AG04450 (cell line): Measurements from ENCODE around the gene SCNN1A. TPM values are rescaled to one million over a fixed set of nuclear protein-coding genes. Genes with fewer than 3 reads are reported as not detected.

Source experiments
- CTCF ChIA-PET: fragments of 300-600, 350-600 bp; formaldehyde crosslinking; extraction: SDS; loops from one replicate; lab custom pipeline; 2022; ENCODE audit warnings: antibody characterized with exemption, inconsistent platforms; lab: Charles Lee
- POLR2A ChIA-PET: fragments of 350-600 bp; formaldehyde crosslinking; extraction: SDS; loops from one replicate; lab custom pipeline; 2021; ENCODE audit warnings: antibody characterized with exemption, inconsistent platforms; lab: Yijun Ruan, JAX
- DNase-seq: peaks from one replicate; pipeline ENCODE4 v3.0.0-alpha.2; 2011; ENCODE audit warnings: low read depth, low spot score
- H3K27ac ChIP-seq: one replicate; pipeline ENCODE4 v1.5.1; 2012; ENCODE audit warnings: low read depth, low read length, control low read depth
- H3K27me3 ChIP-seq: one replicate; pipeline ENCODE4 v1.6.0; 2012; ENCODE audit warnings: low read length; ENCODE audit not compliant: control insufficient read depth, insufficient read depth
- H3K4me3 ChIP-seq: 2 replicates; pipeline ENCODE4 v1.5.1; 2011; ENCODE audit warnings: mild to moderate bottlenecking, low read depth, low read length, control low read depth
- H3K9me3 ChIP-seq: 2 replicates; pipeline ENCODE4 v1.5.1; 2012; ENCODE audit warnings: low read length; ENCODE audit not compliant: control insufficient read depth, insufficient read depth
- polyA minus RNA-seq: library from RNA; depleted of rRNA, polyadenylated mRNA; stranded (reverse); fragments of >200 nt; gene quantifications from 2 replicates; pipeline ENCODE4 v1.2.3, GENCODE V29; 2011; rRNA and poly(A)+ RNA removed
- polyA plus RNA-seq: library from polyadenylated mRNA; depleted of rRNA; stranded (reverse); fragments of >200 nt; gene quantifications from 2 replicates; pipeline ENCODE4 v1.2.3, GENCODE V29; 2011; rRNA removed
- TF ChIP-seq, protein P1 (sequence below): IDR thresholded peaks from 2 replicates; pipeline ENCODE4 v1.5.1; 2011; ENCODE audit warnings: low read depth, low read length, control low read depth, inconsistent platforms

The SCNN1A gene
- polyA plus RNA-seq (0.25 and 0.26 TPM in 2 replicates), polyA minus RNA-seq (0.14 and 0.39 TPM in 2 replicates)

DNA sequence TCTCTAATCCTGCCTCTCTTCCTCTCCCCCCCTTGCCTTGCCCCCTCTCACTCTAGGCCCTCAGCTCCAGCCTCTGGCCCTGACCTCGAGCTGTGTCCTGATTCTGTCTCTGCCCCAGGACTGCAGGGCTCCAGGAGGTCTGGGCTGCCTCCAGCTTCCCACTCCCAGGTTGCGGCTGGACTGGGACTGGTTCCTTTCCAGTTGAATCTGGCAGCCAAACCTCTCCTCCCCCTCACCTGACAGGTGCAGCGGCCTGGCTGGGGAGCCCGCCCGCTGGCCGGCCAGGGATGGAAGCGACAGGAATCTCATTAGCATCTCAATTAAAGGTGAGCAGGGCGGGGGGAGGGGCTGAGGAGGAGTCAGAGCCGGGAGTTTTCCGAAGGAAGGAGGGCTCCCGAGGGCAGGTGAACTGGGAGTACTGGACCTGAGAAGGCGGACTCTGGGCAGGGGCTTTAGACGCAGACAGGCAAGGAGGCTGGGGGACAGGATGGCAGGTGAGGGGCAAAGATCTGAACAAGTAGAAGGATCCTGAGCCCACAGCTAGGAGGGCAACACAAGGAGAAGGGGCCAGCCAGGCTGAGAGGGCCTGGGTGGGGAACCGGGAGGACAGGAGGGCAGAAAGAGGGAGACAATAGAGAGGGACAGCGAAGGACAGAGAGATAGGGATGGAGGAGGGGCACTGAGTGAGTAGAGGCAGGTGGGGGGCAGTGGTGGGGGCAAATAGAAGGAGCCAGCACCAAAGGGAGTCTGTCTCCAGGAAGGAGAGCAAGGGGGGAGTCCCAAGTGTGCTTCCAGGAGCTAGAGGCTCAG, at the start of gene SCNN1A:
SCNN1A (minus strand) TSS at position 295 of the 810 bp plus-strand sequence. CDS start 780 bp downstream, outside the sequence.
- Histone ChIP-seq H3K27ac (peak within 1 kb of the TSS; percentile 68), H3K9me3 (no peaks in the 10 kb centered on the region), H3K4me3 (no peak within 1 kb of the TSS), H3K27me3 (no peaks in the 10 kb centered on the region)
- DNase-seq, result no peak
- POLR2A ChIA-PET, result interaction anchor here (1.0 kb wide), 1 partner anchor 8 kb away, joined by 3 read pairs; the partner anchor contains the start of gene LTBR
- TF ChIP-seq, protein P1, sequence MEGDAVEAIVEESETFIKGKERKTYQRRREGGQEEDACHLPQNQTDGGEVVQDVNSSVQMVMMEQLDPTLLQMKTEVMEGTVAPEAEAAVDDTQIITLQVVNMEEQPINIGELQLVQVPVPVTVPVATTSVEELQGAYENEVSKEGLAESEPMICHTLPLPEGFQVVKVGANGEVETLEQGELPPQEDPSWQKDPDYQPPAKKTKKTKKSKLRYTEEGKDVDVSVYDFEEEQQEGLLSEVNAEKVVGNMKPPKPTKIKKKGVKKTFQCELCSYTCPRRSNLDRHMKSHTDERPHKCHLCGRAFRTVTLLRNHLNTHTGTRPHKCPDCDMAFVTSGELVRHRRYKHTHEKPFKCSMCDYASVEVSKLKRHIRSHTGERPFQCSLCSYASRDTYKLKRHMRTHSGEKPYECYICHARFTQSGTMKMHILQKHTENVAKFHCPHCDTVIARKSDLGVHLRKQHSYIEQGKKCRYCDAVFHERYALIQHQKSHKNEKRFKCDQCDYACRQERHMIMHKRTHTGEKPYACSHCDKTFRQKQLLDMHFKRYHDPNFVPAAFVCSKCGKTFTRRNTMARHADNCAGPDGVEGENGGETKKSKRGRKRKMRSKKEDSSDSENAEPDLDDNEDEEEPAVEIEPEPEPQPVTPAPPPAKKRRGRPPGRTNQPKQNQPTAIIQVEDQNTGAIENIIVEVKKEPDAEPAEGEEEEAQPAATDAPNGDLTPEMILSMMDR, result no peak
- CTCF ChIA-PET, result interaction anchor here (0.7 kb wide), 1 partner anchor 18 kb away, joined by 3 read pairs; no protein-coding TSS in a partner anchor

DNA sequence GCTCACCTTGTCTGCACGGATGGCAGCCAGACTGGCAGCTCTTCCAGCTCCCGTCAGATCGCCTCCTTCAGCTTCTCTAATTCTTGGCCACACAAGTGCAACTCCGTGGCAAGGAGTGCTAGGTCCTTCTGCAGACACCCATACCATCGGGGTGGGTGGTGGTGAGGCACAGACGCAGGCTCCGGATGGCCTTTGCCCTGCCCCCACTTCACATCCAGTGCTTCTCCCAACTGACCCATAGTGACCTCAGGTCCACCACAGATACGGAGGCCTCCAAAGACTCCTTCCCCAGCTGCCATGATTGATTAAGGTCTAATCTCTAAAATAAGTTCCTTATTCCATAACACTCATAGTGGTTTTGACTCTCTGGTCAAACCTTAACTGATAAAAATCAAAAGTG, 49.5 kb upstream of the SCNN1A start:
- Histone ChIP-seq H3K4me3 (no peak overlapping the region), H3K9me3 (no peaks in the 10 kb centered on the region; the same call in 1 of the 2 replicates), H3K27me3 (no peaks in the 10 kb centered on the region), H3K27ac (no peak overlapping the region)
- POLR2A ChIA-PET, result interaction anchor here (1.9 kb wide), 1 partner anchor 113 kb away, joined by 8 read pairs; no protein-coding TSS in a partner anchor
- CTCF ChIA-PET, result interaction anchor here (1.4 to 7.1 kb wide), 3 partner anchors 41 to 114 kb away, joined by 4 to 87 read pairs (median 26); partner anchors contain the start of gene VAMP1
- no peak for DNase-seq
- TF ChIP-seq, protein P1, result no peak

DNA sequence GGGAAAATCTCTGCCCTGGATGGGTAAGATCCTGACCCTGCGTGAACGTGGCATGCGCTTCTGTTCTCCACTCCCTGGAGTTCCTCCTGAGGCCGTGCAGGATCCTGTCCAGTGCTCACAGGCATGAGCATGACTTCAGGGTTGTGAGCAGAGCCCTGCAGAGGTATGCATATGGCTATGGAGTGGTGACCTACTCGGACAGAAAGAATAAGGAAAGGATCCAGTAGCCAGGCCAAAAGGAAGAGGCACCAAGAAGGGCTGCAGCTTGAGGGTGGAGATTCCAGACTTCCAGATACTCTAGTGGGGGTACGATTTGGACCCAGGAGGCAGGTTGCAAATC, 48.6 kb upstream of the SCNN1A start:
- no peaks in the 10 kb centered on the region for H3K27me3 ChIP-seq

DNA sequence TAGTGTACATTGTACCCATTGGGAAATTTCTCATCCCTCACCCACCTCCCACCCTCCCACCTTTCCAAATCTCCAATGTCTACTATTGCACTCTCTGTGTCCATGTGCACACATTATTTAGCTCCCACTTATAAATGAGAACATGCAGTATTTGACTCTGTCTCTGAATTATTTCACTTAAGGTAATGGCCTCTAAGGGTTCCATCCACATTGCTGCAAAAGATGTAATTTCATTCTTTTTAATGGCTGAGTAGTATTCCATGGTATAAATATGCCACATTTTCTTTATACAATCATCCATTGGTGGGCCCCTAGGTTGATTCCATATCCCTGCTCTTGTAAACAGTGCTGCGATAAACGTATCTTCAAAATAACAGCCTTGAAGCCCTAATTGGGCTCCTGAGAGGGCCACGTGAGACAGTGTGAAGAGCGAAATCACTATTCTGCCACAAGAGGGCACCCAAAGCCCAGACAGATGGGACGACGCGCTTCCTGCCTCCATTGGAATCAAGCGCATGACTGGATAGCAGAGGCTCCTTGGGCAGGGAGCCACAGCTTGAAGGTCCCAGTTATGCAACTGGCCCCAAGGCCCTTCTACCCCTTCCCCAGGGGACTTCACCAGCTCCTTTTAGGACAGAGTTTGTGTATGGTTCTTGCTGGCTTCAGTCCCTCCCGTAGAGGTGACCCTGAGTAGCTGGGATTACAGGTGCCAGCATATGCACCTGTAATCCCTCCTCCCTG, 48.1 kb upstream of the SCNN1A start:
- Histone ChIP-seq H3K4me3 (no peak overlapping the region), H3K27me3 (no peaks in the 10 kb centered on the region), H3K27ac (no peak overlapping the region), H3K9me3 (no peaks in the 10 kb centered on the region)
- DNase-seq, result peak; percentile 83
- ChIA-PET CTCF (interaction anchor here (0.6 to 7.1 kb wide), 20 partner anchors 19 to 1568 kb away, joined by 3 to 87 read pairs (median 4); partner anchors contain the start of genes TAPBPL and VAMP1), POLR2A (interaction anchor here (1.1 to 1.9 kb wide), 2 partner anchors 47 to 115 kb away, joined by 4 to 8 read pairs; partner anchors contain the start of gene VAMP1)
- TF ChIP-seq, protein P1, result peak; percentile 87

More for the DNA sequence above, 48.6 kb upstream of the SCNN1A start:
- DNase-seq, result no peak
- Histone ChIP-seq H3K27ac (no peak overlapping the region), H3K4me3 (no peak overlapping the region), H3K9me3 (no peaks in the 10 kb centered on the region; the same call in 1 of the 2 replicates)
- CTCF ChIA-PET, result interaction anchor here (0.9 to 7.1 kb wide), 11 partner anchors 18 to 123 kb away, joined by 3 to 87 read pairs (median 4); partner anchors contain the start of genes TAPBPL and VAMP1
- POLR2A ChIA-PET, result interaction anchor here (1.1 to 1.9 kb wide), 2 partner anchors 46 to 114 kb away, joined by 4 to 8 read pairs; partner anchors contain the start of gene VAMP1
- TF ChIP-seq, protein P1, result no peak
